Measurements from ENCODE around the gene SPEF1. TPM values are rescaled to one million over a fixed set of nuclear protein-coding genes. Genes with fewer than 3 reads are reported as not detected.
A peak's percentile ranks its signal among the peaks of the same experiment; 100 is the strongest.

The SPEF1 gene
- total and polyA plus RNA-seq, 2 of the 13 experiments (the other 11 are each of a cell fraction or from before 2014, with no cell fraction given): 0.11 to 0.27 TPM

- no peak for TF ChIP-seq PAXIP1 (CRISPR knock-in tag; conservative IDR thresholded peaks at IDR 0.05)
- TF ChIP-seq BCL3 (CRISPR knock-in tag; IDR thresholded peaks at IDR 0.05): peak; percentile 57
- TF ChIP-seq ONECUT2 (CRISPR knock-in tag; IDR thresholded peaks at IDR 0.05): no peak
- TF ChIP-seq ATM (IDR thresholded peaks at IDR 0.05; ENCODE audit: borderline replicate concordance): no peak
- TF ChIP-seq POLR2A (IDR thresholded peaks at IDR 0.05; ENCODE audit: insufficient read depth in 1 of 2, low read depth in 2 of 2, low read length in 2 of 2): 0 out of 4 replicates have a peak, but pooled peaks of 1 of the 2 experiments have one; percentile 11
- TF ChIP-seq ATF1 (CRISPR knock-in tag; IDR thresholded peaks at IDR 0.05): no peak
- no peak for TF ChIP-seq ZNF704 (CRISPR knock-in tag; IDR thresholded peaks at IDR 0.05; ENCODE audit: borderline replicate concordance)
- TF ChIP-seq ZNF263 (CRISPR knock-in tag; IDR thresholded peaks at IDR 0.05): 0 out of 2 replicates have a peak, but pooled peaks have one; percentile 24
- no peak; the same call in 1 of the 2 replicates for TF ChIP-seq ZNF160 (CRISPR knock-in tag; IDR thresholded peaks at IDR 0.05)
- no peak for TF ChIP-seq MTA3 (CRISPR knock-in tag; IDR thresholded peaks at IDR 0.05)
- TF ChIP-seq ATF7-NPFF (CRISPR knock-in tag; IDR thresholded peaks at IDR 0.05; ENCODE audit: low read depth): no peak; the same call in 1 of the 2 replicates
- TF ChIP-seq KDM3A (CRISPR knock-in tag; IDR thresholded peaks at IDR 0.05; ENCODE audit: low read depth): no peak; the same call in 1 of the 2 replicates
- peak; percentile 38 for TF ChIP-seq ARID4A (CRISPR knock-in tag; IDR thresholded peaks at IDR 0.05; ENCODE audit: borderline replicate concordance)
- 0 out of 2 replicates have a peak, but pooled peaks have one; percentile 53 for TF ChIP-seq ZNF225 (CRISPR knock-in tag; IDR thresholded peaks at IDR 0.05)
- peak; percentile 83 for TF ChIP-seq UBTF (CRISPR knock-in tag; IDR thresholded peaks at IDR 0.05)
- TF ChIP-seq ZNF136 (CRISPR knock-in tag; IDR thresholded peaks at IDR 0.05; ENCODE audit: low read depth): peak; percentile 74; the same call in 1 of the 2 replicates
Observed at GRCh38 chr20:3768342-3769130, 12.7 kb downstream of the SPEF1 start (continued).
